IMR-90 (cell line): ENCODE measurements around the gene ACIN1. TPM values are rescaled to one million over a fixed set of nuclear protein-coding genes. Genes with fewer than 3 reads are reported as not detected.

Experiments used
- ATAC-seq: fragments of 200-7000 bp; cut with Tn5 transposase; 2 replicates; pipeline ENCODE4 v1.9.1; 2020; ENCODE audit warnings: low read depth, mild to moderate bottlenecking, moderate library complexity
- BruUV-seq: library from RNA; stranded (reverse); fragments of 400-500 nt; replicated peaks from 2 replicates; lab custom pipeline; 2021; lab: Mats Ljungman, UMichigan
- CTCF ChIA-PET: fragments of 300-600 bp; formaldehyde crosslinking; extraction: SDS; loops from one replicate; lab custom pipeline; 2021; ENCODE audit warnings: antibody characterized with exemption; lab: Yijun Ruan, JAX
- POLR2A ChIA-PET: fragments of 300-600 bp; sonication (Branson Sonifier 250); formaldehyde crosslinking; loops from one replicate; lab custom pipeline; 2022; ENCODE audit warnings: antibody characterized with exemption; ENCODE audit not compliant: unreplicated experiment; lab: Charles Lee
- DNase-seq: peaks from one replicate; pipeline ENCODE4 v3.0.0; 2013
- H2AFZ ChIP-seq: replicated peaks from 2 replicates; pipeline ENCODE3; 2013; ENCODE audit warnings: low read length, mild to moderate bottlenecking; ENCODE audit not compliant: poor library complexity
- H2AK5ac ChIP-seq: 2 replicates; pipeline ENCODE4 v1.6.1; 2013; ENCODE audit warnings: low read depth, low read length, inconsistent platforms
- H2AK9ac ChIP-seq: replicated peaks from 2 replicates; pipeline ENCODE3; 2013; ENCODE audit warnings: mild to moderate bottlenecking, low read depth, low read length, moderate library complexity; ENCODE audit not compliant: poor library complexity
- H2BK120ac ChIP-seq: 2 replicates; pipeline ENCODE4 v1.6.1; 2013; ENCODE audit warnings: low read depth, low read length, inconsistent platforms
- H2BK15ac ChIP-seq: 3 replicates; pipeline ENCODE4 v1.6.1; 2013; ENCODE audit warnings: low read depth, low read length, inconsistent platforms
- H2BK20ac ChIP-seq: 2 replicates; pipeline ENCODE4 v1.6.1; 2013; ENCODE audit warnings: low read depth, mild to moderate bottlenecking, inconsistent platforms, low read length, moderate library complexity
- H2BK5ac ChIP-seq: 2 replicates; pipeline ENCODE4 v1.6.1; 2013; ENCODE audit warnings: mild to moderate bottlenecking, low read depth, low read length, inconsistent platforms; ENCODE audit not compliant: poor library complexity, severe bottlenecking
- H3K14ac ChIP-seq: replicated peaks from 2 replicates; pipeline ENCODE4 v1.6.1; 2013; ENCODE audit warnings: low read depth, low read length, inconsistent platforms
- H3K18ac ChIP-seq: 2 replicates; pipeline ENCODE4 v1.6.1; 2013; ENCODE audit warnings: low read depth, low read length, control low read depth
- H3K23ac ChIP-seq: 2 replicates; pipeline ENCODE4 v1.6.1; 2013; ENCODE audit warnings: low read depth, low read length, inconsistent platforms
- H3K27ac ChIP-seq: 2 replicates; pipeline ENCODE4 v1.5.1; 2013; ENCODE audit warnings: mild to moderate bottlenecking, control low read depth, low read length; ENCODE audit not compliant: insufficient read depth
- H3K27me3 ChIP-seq: 2 replicates; pipeline ENCODE4 v1.6.1; 2013; ENCODE audit warnings: low read length; ENCODE audit not compliant: control insufficient read depth, insufficient read depth
- H3K36me3 ChIP-seq: 2 replicates; pipeline ENCODE4 v1.6.1; 2013; ENCODE audit warnings: low read length, mixed read lengths; ENCODE audit not compliant: control insufficient read depth, insufficient read depth
- H3K4ac ChIP-seq: 2 replicates; pipeline ENCODE4 v1.6.1; 2013; ENCODE audit warnings: low read depth, low read length, inconsistent platforms
- H3K4me1 ChIP-seq: 2 replicates; pipeline ENCODE4 v1.6.1; 2013; ENCODE audit warnings: low read length, mixed read lengths; ENCODE audit not compliant: control insufficient read depth, insufficient read depth
- H3K4me2 ChIP-seq: 2 replicates; pipeline ENCODE4 v1.6.1; 2013; ENCODE audit warnings: low read depth, mild to moderate bottlenecking, control low read depth, low read length, moderate library complexity
- H3K4me3 ChIP-seq: 2 replicates; pipeline ENCODE4 v1.5.1; 2013; ENCODE audit warnings: low read depth, mild to moderate bottlenecking, control low read depth, low read length, moderate library complexity; ENCODE audit not compliant: insufficient read depth
- H3K56ac ChIP-seq: 2 replicates; pipeline ENCODE4 v1.6.1; 2013; ENCODE audit warnings: low read length, inconsistent platforms; ENCODE audit not compliant: insufficient read depth; ENCODE audit errors: extremely low read depth
- H3K79me1 ChIP-seq, 2 experiments: 2 replicates each; pipeline ENCODE4 v1.6.1; 2013; ENCODE audit warnings: low read length in 2 of 2, inconsistent platforms in 1 of 2, low read depth in 1 of 2
- H3K9ac ChIP-seq: 2 replicates; pipeline ENCODE4 v1.6.1; 2013; ENCODE audit warnings: low read depth, low read length, control low read depth
- H3K9me1 ChIP-seq: 2 replicates; pipeline ENCODE4 v1.6.1; 2013; ENCODE audit warnings: low read length, inconsistent platforms; ENCODE audit not compliant: insufficient read depth
- H3K9me3 ChIP-seq: 2 replicates; pipeline ENCODE4 v1.6.1; 2013; ENCODE audit warnings: low read length; ENCODE audit not compliant: control insufficient read depth, insufficient read depth
- H4K20me1 ChIP-seq: 2 replicates; pipeline ENCODE4 v1.6.1; 2013; ENCODE audit warnings: low read length, inconsistent platforms; ENCODE audit not compliant: insufficient read depth
- H4K5ac ChIP-seq: 2 replicates; pipeline ENCODE4 v1.6.1; 2013; ENCODE audit warnings: mild to moderate bottlenecking, low read depth, low read length, control low read depth
- H4K8ac ChIP-seq, 2 experiments: 2 replicates each; pipeline ENCODE4 v1.6.1; 2013; ENCODE audit warnings: low read depth in 2 of 2, low read length in 2 of 2, control low read depth in 1 of 2, inconsistent platforms in 1 of 2
- H4K91ac ChIP-seq: 2 replicates; pipeline ENCODE4 v1.6.1; 2013; ENCODE audit warnings: low read depth, low read length, inconsistent platforms; ENCODE audit not compliant: insufficient read depth
- BHLHE40 ChIP-seq: fragments of 150-350 bp; IDR thresholded peaks from 2 replicates; pipeline ENCODE4 v1.6.1; 2016; ENCODE audit warnings: mild to moderate bottlenecking, low read depth, low read length
- CHD1 ChIP-seq: IDR thresholded peaks from 2 replicates; pipeline ENCODE4 v1.6.1; 2012; ENCODE audit warnings: low read depth, low read length, improper control_type of control experiment
- CTCF ChIP-seq: conservative IDR thresholded peaks from 2 replicates; pipeline ENCODE4 v1.5.1; 2012; ENCODE audit warnings: mild to moderate bottlenecking, low read depth, low read length, improper control_type of control experiment
- FOS ChIP-seq: fragments of 150-350 bp; IDR thresholded peaks from 2 replicates; pipeline ENCODE4 v1.6.1; 2016; ENCODE audit warnings: low read depth, low read length
- MAFK ChIP-seq: IDR thresholded peaks from 2 replicates; pipeline ENCODE4 v1.6.1; 2012; ENCODE audit warnings: low read depth, low read length, improper control_type of control experiment
- MAZ ChIP-seq: IDR thresholded peaks from 2 replicates; pipeline ENCODE4 v1.6.1; 2012; ENCODE audit warnings: low read depth, mild to moderate bottlenecking, low read length, improper control_type of control experiment, moderate library complexity, borderline replicate concordance
- MXI1 ChIP-seq: IDR thresholded peaks from 2 replicates; pipeline ENCODE4 v1.6.1; 2012; ENCODE audit warnings: low read depth, mild to moderate bottlenecking, low read length, moderate library complexity, borderline replicate concordance
- NFE2L2 ChIP-seq: fragments of 150-350 bp; IDR thresholded peaks from 2 replicates; pipeline ENCODE4 v1.6.1; 2016; ENCODE audit warnings: low read depth, mild to moderate bottlenecking, low read length
- POLR2A ChIP-seq: IDR thresholded peaks from 2 replicates; pipeline ENCODE4 v1.6.1; 2012; ENCODE audit warnings: mild to moderate bottlenecking, low read depth, low read length
- RAD21 ChIP-seq: IDR thresholded peaks from 2 replicates; pipeline ENCODE4 v1.6.1; 2012; ENCODE audit warnings: low read length, improper control_type of control experiment
- RCOR1 ChIP-seq: IDR thresholded peaks from 2 replicates; pipeline ENCODE4 v1.6.1; 2012; ENCODE audit warnings: mild to moderate bottlenecking, low read length, improper control_type of control experiment; ENCODE audit not compliant: insufficient replicate concordance
- RFX5 ChIP-seq: IDR thresholded peaks from 2 replicates; pipeline ENCODE4 v1.8.0; 2012; ENCODE audit warnings: low read depth, mild to moderate bottlenecking, low read length, moderate library complexity
- SMC3 ChIP-seq: fragments of 150-350 bp; IDR thresholded peaks from 2 replicates; pipeline ENCODE4 v1.6.1; 2016; ENCODE audit warnings: low read depth, mild to moderate bottlenecking, antibody characterized with exemption, low read length, moderate library complexity
- USF2 ChIP-seq: fragments of 150-350 bp; IDR thresholded peaks from 2 replicates; pipeline ENCODE4 v1.6.1; 2017; ENCODE audit warnings: mild to moderate bottlenecking, antibody characterized with exemption, low read length, low read depth
- WGBS, 2 experiments: methylation state at CpG; one replicate each; pipeline versions ENCODE4 v1.1.5 to v1.1.7; 2013; ENCODE audit warnings: missing lambda C conversion rate in 2 of 2; ENCODE audit not compliant: insufficient read length in 1 of 2; ENCODE audit errors: extremely low coverage in 2 of 2; 5-methylcytosine and 5-hydroxymethylcytosine counted together
- dilution Hi-C: fragments of 300-500 bp; cut with HindIII; formaldehyde crosslinking; loops from one replicate; pipeline ENCODE4 v1.14.3; 2018; ENCODE audit warnings: low sequenced_read_pairs; ENCODE audit not compliant: unreplicated experiment
- in situ Hi-C: fragments of 300-500 bp; cut with MboI; formaldehyde crosslinking; loops from 3 replicates; pipeline ENCODE4 v1.14.3; 2019; ENCODE audit warnings: low sequenced_read_pairs, inconsistent platforms, mixed read lengths
- intact Hi-C: fragments of 100-400 bp; cut with micrococcal nuclease; formaldehyde crosslinking; loops from 2 replicates; pipeline ENCODE4 v1.10.0; 2022
- polyA plus RNA-seq, 3 experiments: library from polyadenylated mRNA; depleted of rRNA; stranded (reverse); fragments of >200 nt; gene quantifications; 2 replicates each; pipeline ENCODE4 v1.2.3, GENCODE V29; 2012; ENCODE audit warnings: low replicate concordance in 1 of 3
- total RNA-seq: library from RNA; depleted of rRNA; stranded (reverse); fragments of >200 nt; gene quantifications from 2 replicates; pipeline ENCODE4 v1.2.3, GENCODE V29; 2012

Gene ACIN1
- total and polyA plus RNA-seq, 2 of the 4 experiments (the other 2 are of a cell fraction), result 73.8 to 185 TPM

GRCh38 chr14:23056145-23056955 is 38.6 kb downstream of the ACIN1 start:
- Histone ChIP-seq H3K27me3 (no peaks in the 10 kb centered on the region), H2BK15ac (no peak overlapping the region), H3K9ac (peak overlapping the region; percentile 72), H3K23ac (peak overlapping the region; percentile 67), H3K9me3 (no peaks in the 10 kb centered on the region), H3K4me2 (peak overlapping the region; percentile 75), H3K79me1 (peaks cover 0 to 34% of the 10 kb centered on the region in 2 experiments; a peak in 3 of 4 replicates), H3K18ac (no peak overlapping the region), H2BK5ac (no peak overlapping the region), H2BK20ac (no peak overlapping the region), H3K9me1 (no peaks in the 10 kb centered on the region), H4K8ac (no peak overlapping the region; a peak in 1 of 4 replicates), H3K4me3 (peak overlapping the region; percentile 62), H2AK5ac (peak overlapping the region; percentile 52), H3K14ac (no peak overlapping the region), H2AFZ (peak overlapping the region; percentile 89), H3K4me1 (peaks cover 11% of the 10 kb centered on the region; the same call in 1 of the 2 replicates), H3K56ac (no peak overlapping the region), H3K4ac (peak overlapping the region; percentile 14; the same call in 1 of the 2 replicates), H2BK120ac (no peak overlapping the region), H4K91ac (no peak overlapping the region), H3K27ac (no peak overlapping the region; the same call in 1 of the 2 replicates), H2AK9ac (peak overlapping the region; percentile 95), H4K5ac (no peak overlapping the region), H4K20me1 (peaks cover 13% of the 10 kb centered on the region), H3K36me3 (peaks cover 28% of the 10 kb centered on the region)
- DNase-seq, result peak; percentile 65
- intact Hi-C loops, result loop anchor here (1.0 to 2.0 kb wide), 2 partner anchors 53 to 492 kb away; no protein-coding TSS in a partner anchor
- dilution Hi-C loops, result no loop called here
- BruUV-seq, result no TSS peak
- in situ Hi-C loops, result no loop called here
- ChIA-PET CTCF (interaction anchor here (0.7 to 1.3 kb wide), 5 partner anchors 12 to 111 kb away, joined by 3 to 4 read pairs (median 3); no protein-coding TSS in a partner anchor), POLR2A (no interaction called here)
- peak; percentile 70 for ATAC-seq
- 0% methylated on average over 8 of the region's 17 CpGs; no CpG with 5 or more reads in 1 of the 2 experiments for WGBS, 2 experiments
- no peak for TF ChIP-seq NFE2L2
- peak; percentile 76 for TF ChIP-seq CTCF
- TF ChIP-seq POLR2A, result no peak
- peak; percentile 61 for TF ChIP-seq SMC3
- no peak for TF ChIP-seq USF2
- peak; percentile 54 for TF ChIP-seq RAD21
- no peak for TF ChIP-seq FOS
- TF ChIP-seq MAFK, result no peak
- TF ChIP-seq MXI1, result 0 out of 2 replicates have a peak, but pooled peaks have one; percentile 31
- peak; percentile 48; the same call in 1 of the 2 replicates for TF ChIP-seq MAZ
- no peak for TF ChIP-seq RFX5
- TF ChIP-seq RCOR1, result no peak
- TF ChIP-seq BHLHE40, result no peak
- no peak for TF ChIP-seq CHD1
